ENCODE measurements around the gene BRI3. TPM values are rescaled to one million over a fixed set of nuclear protein-coding genes. Genes with fewer than 3 reads are reported as not detected.

BRI3 gene
- total RNA-seq, 1 donor from 2014 or later, result 530 TPM

- peak; percentile 93 for DNase-seq
- intact Hi-C loops (cut with DNase I), result no loop called here
Observed at GRCh38 chr7:98284335-98285036, 3.0 kb downstream of the BRI3 start.

GRCh38 chr7:98285157-98286092 is 3.9 kb downstream of the BRI3 start:
- intact Hi-C loops (cut with DNase I), result no loop called here
- peaks cover 34% of the 10 kb centered on the region for H3K36me3 ChIP-seq
- TF ChIP-seq CTCF (IDR thresholded peaks at IDR 0.05), result no peak
- no peaks in the 10 kb centered on the region for H3K27me3 ChIP-seq
- peaks cover 56% of the 10 kb centered on the region for H3K4me1 ChIP-seq
- H3K27ac ChIP-seq, result peak overlapping the region; percentile 96
- H3K9me3 ChIP-seq, result no peaks in the 10 kb centered on the region
- no peak for DNase-seq
- no peak for ATAC-seq
- H3K4me3 ChIP-seq, result peak overlapping the region; percentile 88

More at GRCh38 chr7:98284335-98285036, 3.0 kb downstream of the BRI3 start:
- peak overlapping the region; percentile 96 for H3K27ac ChIP-seq
- H3K9me3 ChIP-seq, result no peaks in the 10 kb centered on the region
- peaks cover 34% of the 10 kb centered on the region for H3K36me3 ChIP-seq
- peaks cover 55% of the 10 kb centered on the region for H3K4me1 ChIP-seq
- peak overlapping the region; percentile 88 for H3K4me3 ChIP-seq
- ATAC-seq, result peak; percentile 65
- TF ChIP-seq CTCF (IDR thresholded peaks at IDR 0.05), result no peak
- no peaks in the 10 kb centered on the region for H3K27me3 ChIP-seq

- Histone ChIP-seq H3K27ac (peak overlapping the region; percentile 96), H3K4me3 (peak overlapping the region; percentile 88), H3K27me3 (no peaks in the 10 kb centered on the region), H3K36me3 (peaks cover 41% of the 10 kb centered on the region), H3K4me1 (peaks cover 51% of the 10 kb centered on the region), H3K9me3 (no peaks in the 10 kb centered on the region)
- DNase-seq, result peak; percentile 87
- intact Hi-C loops (cut with DNase I), result no loop called here
- ATAC-seq, result peak; percentile 5
- no peak for TF ChIP-seq CTCF (IDR thresholded peaks at IDR 0.05)
Observed at GRCh38 chr7:98286093-98286539, 4.6 kb downstream of the BRI3 start.

- H3K9me3 ChIP-seq, result no peaks in the 10 kb centered on the region
- H3K4me1 ChIP-seq, result peaks cover 51% of the 10 kb centered on the region
- intact Hi-C loops (cut with DNase I), result no loop called here
- peak overlapping the region; percentile 96 for H3K27ac ChIP-seq
- DNase-seq (peak; percentile 65), ATAC-seq (no peak)
- peaks cover 49% of the 10 kb centered on the region for H3K36me3 ChIP-seq
- H3K27me3 ChIP-seq, result no peaks in the 10 kb centered on the region
- H3K4me3 ChIP-seq, result peak overlapping the region; percentile 88
- TF ChIP-seq CTCF (IDR thresholded peaks at IDR 0.05), result no peak
Observed at GRCh38 chr7:98286701-98287485, 5.4 kb downstream of the BRI3 start.

- ATAC-seq (peak; percentile 50), DNase-seq (peak; percentile 88)
- Histone ChIP-seq H3K27me3 (no peaks in the 10 kb centered on the region), H3K36me3 (peaks cover 55% of the 10 kb centered on the region), H3K9me3 (no peaks in the 10 kb centered on the region), H3K4me3 (peak overlapping the region; percentile 88), H3K27ac (peak overlapping the region; percentile 96), H3K4me1 (peaks cover 51% of the 10 kb centered on the region)
- intact Hi-C loops (cut with DNase I), result no loop called here
- no peak for TF ChIP-seq CTCF (IDR thresholded peaks at IDR 0.05)
Observed at GRCh38 chr7:98287486-98287959, 6.0 kb downstream of the BRI3 start.
